ENCODE data around the gene AARS1.

DNA sequence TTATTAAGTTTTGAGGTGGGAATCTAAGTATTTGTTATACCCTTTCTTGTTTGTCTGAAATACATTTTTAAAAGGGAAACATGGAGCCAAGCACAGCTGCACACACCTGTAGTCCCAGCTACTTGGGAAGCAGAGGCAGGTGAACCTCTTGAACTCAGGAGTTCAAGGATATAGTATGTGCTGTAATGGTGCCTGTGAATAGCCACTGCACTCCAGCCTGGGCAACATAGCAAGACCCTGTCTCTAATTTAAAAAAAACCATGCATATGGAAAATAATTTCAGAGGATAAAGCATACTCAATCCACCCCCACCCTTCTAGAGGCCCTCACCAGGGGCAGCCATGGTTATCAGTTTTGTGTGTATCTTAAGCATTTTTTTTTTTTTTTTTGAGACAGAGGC is 6.3 kb upstream of the AARS1 start:
- TF ChIP-seq FOXM1 (IDR thresholded peaks at IDR 0.05; ENCODE audit: low read depth) (no peak), POLR2AphosphoS5 (IDR thresholded peaks at IDR 0.05; ENCODE audit: low read depth, low read length) (no peak), NRF1 (IDR thresholded peaks at IDR 0.05; ENCODE audit: low read depth, low read length) (no peak), RAD21 (IDR thresholded peaks at IDR 0.05; ENCODE audit: low read length) (no peak), GATA2 (CRISPR knock-in tag; IDR thresholded peaks at IDR 0.05) (no peak), SMC3 (IDR thresholded peaks at IDR 0.05; ENCODE audit: low read depth, low read length) (no peak)
- TF ChIP-seq, protein P1, sequence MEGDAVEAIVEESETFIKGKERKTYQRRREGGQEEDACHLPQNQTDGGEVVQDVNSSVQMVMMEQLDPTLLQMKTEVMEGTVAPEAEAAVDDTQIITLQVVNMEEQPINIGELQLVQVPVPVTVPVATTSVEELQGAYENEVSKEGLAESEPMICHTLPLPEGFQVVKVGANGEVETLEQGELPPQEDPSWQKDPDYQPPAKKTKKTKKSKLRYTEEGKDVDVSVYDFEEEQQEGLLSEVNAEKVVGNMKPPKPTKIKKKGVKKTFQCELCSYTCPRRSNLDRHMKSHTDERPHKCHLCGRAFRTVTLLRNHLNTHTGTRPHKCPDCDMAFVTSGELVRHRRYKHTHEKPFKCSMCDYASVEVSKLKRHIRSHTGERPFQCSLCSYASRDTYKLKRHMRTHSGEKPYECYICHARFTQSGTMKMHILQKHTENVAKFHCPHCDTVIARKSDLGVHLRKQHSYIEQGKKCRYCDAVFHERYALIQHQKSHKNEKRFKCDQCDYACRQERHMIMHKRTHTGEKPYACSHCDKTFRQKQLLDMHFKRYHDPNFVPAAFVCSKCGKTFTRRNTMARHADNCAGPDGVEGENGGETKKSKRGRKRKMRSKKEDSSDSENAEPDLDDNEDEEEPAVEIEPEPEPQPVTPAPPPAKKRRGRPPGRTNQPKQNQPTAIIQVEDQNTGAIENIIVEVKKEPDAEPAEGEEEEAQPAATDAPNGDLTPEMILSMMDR (IDR thresholded peaks at IDR 0.05) = no peak
- TF ChIP-seq, protein P2, sequence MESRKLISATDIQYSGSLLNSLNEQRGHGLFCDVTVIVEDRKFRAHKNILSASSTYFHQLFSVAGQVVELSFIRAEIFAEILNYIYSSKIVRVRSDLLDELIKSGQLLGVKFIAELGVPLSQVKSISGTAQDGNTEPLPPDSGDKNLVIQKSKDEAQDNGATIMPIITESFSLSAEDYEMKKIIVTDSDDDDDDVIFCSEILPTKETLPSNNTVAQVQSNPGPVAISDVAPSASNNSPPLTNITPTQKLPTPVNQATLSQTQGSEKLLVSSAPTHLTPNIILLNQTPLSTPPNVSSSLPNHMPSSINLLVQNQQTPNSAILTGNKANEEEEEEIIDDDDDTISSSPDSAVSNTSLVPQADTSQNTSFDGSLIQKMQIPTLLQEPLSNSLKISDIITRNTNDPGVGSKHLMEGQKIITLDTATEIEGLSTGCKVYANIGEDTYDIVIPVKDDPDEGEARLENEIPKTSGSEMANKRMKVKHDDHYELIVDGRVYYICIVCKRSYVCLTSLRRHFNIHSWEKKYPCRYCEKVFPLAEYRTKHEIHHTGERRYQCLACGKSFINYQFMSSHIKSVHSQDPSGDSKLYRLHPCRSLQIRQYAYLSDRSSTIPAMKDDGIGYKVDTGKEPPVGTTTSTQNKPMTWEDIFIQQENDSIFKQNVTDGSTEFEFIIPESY (IDR thresholded peaks at IDR 0.05; ENCODE audit: borderline replicate concordance, low read depth) = no peak

Data from SK-N-SH (cell line).